ENCODE results near the gene AKAP10. TPM values are rescaled to one million over a fixed set of nuclear protein-coding genes. Genes with fewer than 3 reads are reported as not detected.
"Not testable (repeated sequence)": the region's sequence is repeated elsewhere in the genome, so short reads cannot be mapped to it uniquely, and the experiment has no call there.

The AKAP10 gene
- total RNA-seq, 1 experiment from 2014 or later, result 39.9 TPM

GRCh38 chr17:19867079-19867328, 110.6 kb downstream of the AKAP10 start:
- TF ChIP-seq, protein P1, sequence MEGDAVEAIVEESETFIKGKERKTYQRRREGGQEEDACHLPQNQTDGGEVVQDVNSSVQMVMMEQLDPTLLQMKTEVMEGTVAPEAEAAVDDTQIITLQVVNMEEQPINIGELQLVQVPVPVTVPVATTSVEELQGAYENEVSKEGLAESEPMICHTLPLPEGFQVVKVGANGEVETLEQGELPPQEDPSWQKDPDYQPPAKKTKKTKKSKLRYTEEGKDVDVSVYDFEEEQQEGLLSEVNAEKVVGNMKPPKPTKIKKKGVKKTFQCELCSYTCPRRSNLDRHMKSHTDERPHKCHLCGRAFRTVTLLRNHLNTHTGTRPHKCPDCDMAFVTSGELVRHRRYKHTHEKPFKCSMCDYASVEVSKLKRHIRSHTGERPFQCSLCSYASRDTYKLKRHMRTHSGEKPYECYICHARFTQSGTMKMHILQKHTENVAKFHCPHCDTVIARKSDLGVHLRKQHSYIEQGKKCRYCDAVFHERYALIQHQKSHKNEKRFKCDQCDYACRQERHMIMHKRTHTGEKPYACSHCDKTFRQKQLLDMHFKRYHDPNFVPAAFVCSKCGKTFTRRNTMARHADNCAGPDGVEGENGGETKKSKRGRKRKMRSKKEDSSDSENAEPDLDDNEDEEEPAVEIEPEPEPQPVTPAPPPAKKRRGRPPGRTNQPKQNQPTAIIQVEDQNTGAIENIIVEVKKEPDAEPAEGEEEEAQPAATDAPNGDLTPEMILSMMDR (IDR thresholded peaks at IDR 0.05; ENCODE audit: insufficient read depth in 1 of 2, low read depth in 1 of 2, low read length in 1 of 2, severe bottlenecking in 1 of 2, unreplicated experiment in 1 of 2), result peak; percentile 10 to 49
- CTCF ChIA-PET, result interaction anchor here (0.6 kb wide), 2 partner anchors 17 to 33 kb away, joined by 3 to 6 read pairs; no protein-coding TSS in a partner anchor
- Mint-ChIP-seq H3K9me3 (ENCODE audit: unreplicated experiment) (no peaks in the 10 kb centered on the region), H3K4me1 (ENCODE audit: low read depth, unreplicated experiment) (no peaks in the 10 kb centered on the region), H3K27me3 (ENCODE audit: insufficient read depth, unreplicated experiment) (no peaks in the 10 kb centered on the region), H3K4me3 (ENCODE audit: unreplicated experiment) (peak overlapping the region; percentile 80), H3K36me3 (ENCODE audit: insufficient read depth, unreplicated experiment) (no peaks in the 10 kb centered on the region), H3K27ac (ENCODE audit: unreplicated experiment) (peak overlapping the region; percentile 61)
- no TSS peak for BruUV-seq (replicated peaks)
- Histone ChIP-seq H3K4me3 (ENCODE audit: low read depth, low read length) (peak overlapping the region; percentile 80), H3K27me3 (replicated peaks; ENCODE audit: control insufficient read depth, insufficient read depth, low read length) (no peaks in the 10 kb centered on the region), H3K4me1 (peaks cover 12% of the 10 kb centered on the region), H3K36me3 (ENCODE audit: control insufficient read depth, insufficient read depth, low read length) (no peaks in the 10 kb centered on the region), H3K9me3 (no peaks in the 10 kb centered on the region)
- POLR2A ChIA-PET, result no interaction called here
- DNase-seq, result peak; percentile 54 to 76
- intact Hi-C loops (cut with micrococcal nuclease; ENCODE audit: unreplicated experiment), result no loop called here

- no peak overlapping the region for H3K4me3 ChIP-seq (ENCODE audit: low read depth, low read length)
- no peaks in the 10 kb centered on the region for H3K9me3 ChIP-seq
- H3K36me3 ChIP-seq (ENCODE audit: control insufficient read depth, insufficient read depth, low read length), result no peaks in the 10 kb centered on the region
- H3K9me3 Mint-ChIP-seq (ENCODE audit: unreplicated experiment), result no peaks in the 10 kb centered on the region
- H3K27ac Mint-ChIP-seq (ENCODE audit: unreplicated experiment), result no peak overlapping the region
- intact Hi-C loops (cut with micrococcal nuclease; ENCODE audit: unreplicated experiment), result no loop called here
- no peak for DNase-seq
- POLR2A ChIA-PET, result no interaction called here
- no peaks in the 10 kb centered on the region for H3K27me3 ChIP-seq (replicated peaks; ENCODE audit: control insufficient read depth, insufficient read depth, low read length)
- no peak overlapping the region for H3K4me3 Mint-ChIP-seq (ENCODE audit: unreplicated experiment)
- H3K4me1 ChIP-seq, result peaks cover 12% of the 10 kb centered on the region
- H3K36me3 Mint-ChIP-seq (ENCODE audit: insufficient read depth, unreplicated experiment), result no peaks in the 10 kb centered on the region
- no peaks in the 10 kb centered on the region for H3K27me3 Mint-ChIP-seq (ENCODE audit: insufficient read depth, unreplicated experiment)
- BruUV-seq (replicated peaks), result no TSS peak
- TF ChIP-seq, protein P1 (IDR thresholded peaks at IDR 0.05; ENCODE audit: insufficient read depth in 1 of 2, low read depth in 1 of 2, low read length in 1 of 2, severe bottlenecking in 1 of 2, unreplicated experiment in 1 of 2), result no peak
- CTCF ChIA-PET, result no interaction called here
- no peaks in the 10 kb centered on the region for H3K4me1 Mint-ChIP-seq (ENCODE audit: low read depth, unreplicated experiment)
Measured at GRCh38 chr17:19865021-19865420, 112.6 kb downstream of the AKAP10 start.

DNA sequence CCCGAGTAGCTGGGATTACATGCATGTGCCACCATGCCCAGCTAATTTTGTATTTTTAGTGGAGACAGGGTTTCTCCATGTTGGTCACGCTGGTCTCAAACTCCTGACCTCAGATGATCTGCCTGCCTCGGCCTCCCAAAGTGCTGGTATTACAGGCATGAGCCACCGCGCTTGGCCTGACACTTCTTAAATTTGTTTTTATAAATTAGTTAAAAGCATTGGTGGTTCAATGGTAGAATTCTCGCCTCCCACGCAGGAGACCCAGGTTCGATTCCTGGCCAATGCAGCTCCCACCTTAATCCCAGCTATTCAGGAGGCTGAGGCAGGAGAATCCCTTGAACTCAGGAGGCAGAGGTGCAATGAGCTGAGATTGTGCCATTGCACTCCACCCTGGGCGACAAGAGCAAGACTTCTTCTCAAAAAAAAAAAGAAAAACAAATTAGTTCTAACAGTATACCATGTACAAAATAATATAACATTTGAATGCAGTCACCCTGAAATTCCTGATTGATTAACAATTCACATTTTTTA, 116.9 kb downstream of the AKAP10 start:
- DNase-seq; BruUV-seq (replicated peaks); H3K9me3 ChIP-seq; H3K27ac Mint-ChIP-seq (ENCODE audit: unreplicated experiment); H3K36me3 Mint-ChIP-seq (ENCODE audit: insufficient read depth, unreplicated experiment); POLR2A ChIA-PET; H3K36me3 ChIP-seq (ENCODE audit: control insufficient read depth, insufficient read depth, low read length); H3K4me3 ChIP-seq (ENCODE audit: low read depth, low read length); H3K9me3 Mint-ChIP-seq (ENCODE audit: unreplicated experiment); H3K4me1 Mint-ChIP-seq (ENCODE audit: low read depth, unreplicated experiment); intact Hi-C loops (cut with micrococcal nuclease; ENCODE audit: unreplicated experiment); H3K4me3 Mint-ChIP-seq (ENCODE audit: unreplicated experiment); CTCF ChIA-PET; H3K27me3 Mint-ChIP-seq (ENCODE audit: insufficient read depth, unreplicated experiment); H3K27me3 ChIP-seq (replicated peaks; ENCODE audit: control insufficient read depth, insufficient read depth, low read length); H3K4me1 ChIP-seq: not testable (repeated sequence)

GRCh38 chr17:19857640-19858039, 120.0 kb downstream of the AKAP10 start:
- H3K36me3 ChIP-seq (ENCODE audit: control insufficient read depth, insufficient read depth, low read length), result no peaks in the 10 kb centered on the region
- Mint-ChIP-seq H3K36me3 (ENCODE audit: insufficient read depth, unreplicated experiment) (no peaks in the 10 kb centered on the region), H3K4me3 (ENCODE audit: unreplicated experiment) (no peak overlapping the region), H3K4me1 (ENCODE audit: low read depth, unreplicated experiment) (peaks cover 7% of the 10 kb centered on the region), H3K27me3 (ENCODE audit: insufficient read depth, unreplicated experiment) (no peaks in the 10 kb centered on the region), H3K27ac (ENCODE audit: unreplicated experiment) (no peak overlapping the region), H3K9me3 (ENCODE audit: unreplicated experiment) (no peaks in the 10 kb centered on the region)
- no peaks in the 10 kb centered on the region for H3K4me1 ChIP-seq
- no TSS peak for BruUV-seq (replicated peaks)
- CTCF ChIA-PET, result no interaction called here
- TF ChIP-seq, protein P1 (IDR thresholded peaks at IDR 0.05; ENCODE audit: insufficient read depth in 1 of 2, low read depth in 1 of 2, low read length in 1 of 2, severe bottlenecking in 1 of 2, unreplicated experiment in 1 of 2), result no peak
- intact Hi-C loops (cut with micrococcal nuclease; ENCODE audit: unreplicated experiment), result no loop called here
- no peaks in the 10 kb centered on the region for H3K9me3 ChIP-seq
- no peaks in the 10 kb centered on the region for H3K27me3 ChIP-seq (replicated peaks; ENCODE audit: control insufficient read depth, insufficient read depth, low read length)
- DNase-seq, result no peak
- H3K4me3 ChIP-seq (ENCODE audit: low read depth, low read length), result no peak overlapping the region
- POLR2A ChIA-PET, result interaction anchor here (0.6 kb wide), 1 partner anchor 22 kb away, joined by 5 read pairs; no protein-coding TSS in a partner anchor

Data from Caco-2 (cell line).